ENCODE data around the gene KCNC1.

KCNC1 gene

GRCh38 chr11:17778956-17779860 is 44.6 kb downstream of the KCNC1 start:
- no peak overlapping the region for H3K9ac ChIP-seq (ENCODE audit: low read depth in 1 of 2, low read length in 2 of 2)
- H3K9me3 ChIP-seq (ENCODE audit: control insufficient read depth in 2 of 2, low read length in 2 of 2) = no peaks in the 10 kb centered on the region
- H3K4me1 ChIP-seq (ENCODE audit: control insufficient read depth in 2 of 2, insufficient read depth in 2 of 2, low read length in 2 of 2) = no peaks in the 10 kb centered on the region
- no peak overlapping the region for H3K27ac ChIP-seq (ENCODE audit: low read depth in 2 of 2, low read length in 2 of 2)
- no peak overlapping the region for H3K4me3 ChIP-seq (ENCODE audit: low read length in 2 of 2)
- no peaks in the 10 kb centered on the region for H3K36me3 ChIP-seq (ENCODE audit: control insufficient read depth in 2 of 2, insufficient read depth in 2 of 2, low read length in 2 of 2)
- H3K27me3 ChIP-seq (ENCODE audit: control insufficient read depth in 2 of 2, insufficient read depth in 2 of 2, low read length in 2 of 2) = no peaks in the 10 kb centered on the region

- H3K9me3 ChIP-seq (ENCODE audit: control insufficient read depth in 2 of 2, low read length in 2 of 2) = no peaks in the 10 kb centered on the region
- no peak overlapping the region for H3K4me3 ChIP-seq (ENCODE audit: low read length in 2 of 2)
- no peaks in the 10 kb centered on the region for H3K36me3 ChIP-seq (ENCODE audit: control insufficient read depth in 2 of 2, insufficient read depth in 2 of 2, low read length in 2 of 2)
- no peaks in the 10 kb centered on the region for H3K4me1 ChIP-seq (ENCODE audit: control insufficient read depth in 2 of 2, insufficient read depth in 2 of 2, low read length in 2 of 2)
- no peak overlapping the region for H3K9ac ChIP-seq (ENCODE audit: low read depth in 1 of 2, low read length in 2 of 2)
- H3K27me3 ChIP-seq (ENCODE audit: control insufficient read depth in 2 of 2, insufficient read depth in 2 of 2, low read length in 2 of 2) = no peaks in the 10 kb centered on the region
- no peak overlapping the region for H3K27ac ChIP-seq (ENCODE audit: low read depth in 2 of 2, low read length in 2 of 2)
These were observed 45.4 kb downstream of the KCNC1 start for GRCh38 chr11:17779861-17780594.

GRCh38 chr11:17780668-17781067 is 46.1 kb downstream of the KCNC1 start:
- Histone ChIP-seq H3K4me3 (ENCODE audit: low read length in 2 of 2) (no peak overlapping the region), H3K27me3 (ENCODE audit: control insufficient read depth in 2 of 2, insufficient read depth in 2 of 2, low read length in 2 of 2) (no peaks in the 10 kb centered on the region), H3K36me3 (ENCODE audit: control insufficient read depth in 2 of 2, insufficient read depth in 2 of 2, low read length in 2 of 2) (no peaks in the 10 kb centered on the region)

GRCh38 chr11:17781221-17781620 is 46.6 kb downstream of the KCNC1 start:
- Histone ChIP-seq H3K9ac (ENCODE audit: low read depth in 1 of 2, low read length in 2 of 2) (no peak overlapping the region), H3K4me1 (ENCODE audit: control insufficient read depth in 2 of 2, insufficient read depth in 2 of 2, low read length in 2 of 2) (no peaks in the 10 kb centered on the region), H3K4me3 (ENCODE audit: low read length in 2 of 2) (no peak overlapping the region), H3K9me3 (ENCODE audit: control insufficient read depth in 2 of 2, low read length in 2 of 2) (no peaks in the 10 kb centered on the region), H3K27ac (ENCODE audit: low read depth in 2 of 2, low read length in 2 of 2) (no peak overlapping the region), H3K27me3 (ENCODE audit: control insufficient read depth in 2 of 2, insufficient read depth in 2 of 2, low read length in 2 of 2) (no peaks in the 10 kb centered on the region), H3K36me3 (ENCODE audit: control insufficient read depth in 2 of 2, insufficient read depth in 2 of 2, low read length in 2 of 2) (no peaks in the 10 kb centered on the region)

More at GRCh38 chr11:17780668-17781067, 46.1 kb downstream of the KCNC1 start:
- Histone ChIP-seq H3K4me1 (ENCODE audit: control insufficient read depth in 2 of 2, insufficient read depth in 2 of 2, low read length in 2 of 2) (no peaks in the 10 kb centered on the region), H3K27ac (ENCODE audit: low read depth in 2 of 2, low read length in 2 of 2) (no peak overlapping the region), H3K9me3 (ENCODE audit: control insufficient read depth in 2 of 2, low read length in 2 of 2) (no peaks in the 10 kb centered on the region), H3K9ac (ENCODE audit: low read depth in 1 of 2, low read length in 2 of 2) (no peak overlapping the region)

- no peaks in the 10 kb centered on the region for H3K4me1 ChIP-seq (ENCODE audit: control insufficient read depth in 2 of 2, insufficient read depth in 2 of 2, low read length in 2 of 2)
- no peak overlapping the region for H3K9ac ChIP-seq (ENCODE audit: low read depth in 1 of 2, low read length in 2 of 2)
- H3K27ac ChIP-seq (ENCODE audit: low read depth in 2 of 2, low read length in 2 of 2) = no peak overlapping the region
- no peaks in the 10 kb centered on the region for H3K9me3 ChIP-seq (ENCODE audit: control insufficient read depth in 2 of 2, low read length in 2 of 2)
- H3K36me3 ChIP-seq (ENCODE audit: control insufficient read depth in 2 of 2, insufficient read depth in 2 of 2, low read length in 2 of 2) = no peaks in the 10 kb centered on the region
- no peaks in the 10 kb centered on the region for H3K27me3 ChIP-seq (ENCODE audit: control insufficient read depth in 2 of 2, insufficient read depth in 2 of 2, low read length in 2 of 2)
- H3K4me3 ChIP-seq (ENCODE audit: low read length in 2 of 2) = no peak overlapping the region
These were observed 47.0 kb downstream of the KCNC1 start for GRCh38 chr11:17781626-17782025.

- peaks cover 0 to 1% of the 10 kb centered on the region in 2 donors for H3K36me3 ChIP-seq (ENCODE audit: control insufficient read depth in 2 of 2, insufficient read depth in 2 of 2, low read length in 2 of 2)
- no peak overlapping the region for H3K9ac ChIP-seq (ENCODE audit: low read depth in 1 of 2, low read length in 2 of 2)
These were observed 47.6 kb downstream of the KCNC1 start for GRCh38 chr11:17782145-17782544.

GRCh38 chr11:17782603-17783337 is 48.2 kb downstream of the KCNC1 start:
- no peaks in the 10 kb centered on the region for H3K9me3 ChIP-seq (ENCODE audit: control insufficient read depth in 2 of 2, low read length in 2 of 2)
- no peak overlapping the region for H3K4me3 ChIP-seq (ENCODE audit: low read length in 2 of 2)
- no peak overlapping the region for H3K9ac ChIP-seq (ENCODE audit: low read depth in 1 of 2, low read length in 2 of 2)
- H3K27ac ChIP-seq (ENCODE audit: low read depth in 2 of 2, low read length in 2 of 2) = no peak overlapping the region
- H3K27me3 ChIP-seq (ENCODE audit: control insufficient read depth in 2 of 2, insufficient read depth in 2 of 2, low read length in 2 of 2) = no peaks in the 10 kb centered on the region
- peaks cover 0 to 4% of the 10 kb centered on the region in 2 donors for H3K36me3 ChIP-seq (ENCODE audit: control insufficient read depth in 2 of 2, insufficient read depth in 2 of 2, low read length in 2 of 2)
- H3K4me1 ChIP-seq (ENCODE audit: control insufficient read depth in 2 of 2, insufficient read depth in 2 of 2, low read length in 2 of 2) = no peaks in the 10 kb centered on the region

More at GRCh38 chr11:17782145-17782544, 47.6 kb downstream of the KCNC1 start:
- H3K4me1 ChIP-seq (ENCODE audit: control insufficient read depth in 2 of 2, insufficient read depth in 2 of 2, low read length in 2 of 2) = no peaks in the 10 kb centered on the region
- H3K9me3 ChIP-seq (ENCODE audit: control insufficient read depth in 2 of 2, low read length in 2 of 2) = no peaks in the 10 kb centered on the region
- H3K27me3 ChIP-seq (ENCODE audit: control insufficient read depth in 2 of 2, insufficient read depth in 2 of 2, low read length in 2 of 2) = no peaks in the 10 kb centered on the region
- no peak overlapping the region for H3K4me3 ChIP-seq (ENCODE audit: low read length in 2 of 2)
- no peak overlapping the region for H3K27ac ChIP-seq (ENCODE audit: low read depth in 2 of 2, low read length in 2 of 2)

- H3K4me3 ChIP-seq (ENCODE audit: low read length in 2 of 2) = no peak overlapping the region
- H3K27ac ChIP-seq (ENCODE audit: low read depth in 2 of 2, low read length in 2 of 2) = no peak overlapping the region
- H3K4me1 ChIP-seq (ENCODE audit: control insufficient read depth in 2 of 2, insufficient read depth in 2 of 2, low read length in 2 of 2) = no peaks in the 10 kb centered on the region
- H3K9me3 ChIP-seq (ENCODE audit: control insufficient read depth in 2 of 2, low read length in 2 of 2) = no peaks in the 10 kb centered on the region
- no peak overlapping the region for H3K9ac ChIP-seq (ENCODE audit: low read depth in 1 of 2, low read length in 2 of 2)
- H3K36me3 ChIP-seq (ENCODE audit: control insufficient read depth in 2 of 2, insufficient read depth in 2 of 2, low read length in 2 of 2) = peaks cover 0 to 4% of the 10 kb centered on the region in 2 donors
- H3K27me3 ChIP-seq (ENCODE audit: control insufficient read depth in 2 of 2, insufficient read depth in 2 of 2, low read length in 2 of 2) = no peaks in the 10 kb centered on the region
These were observed 49.3 kb downstream of the KCNC1 start for GRCh38 chr11:17783878-17784277.

GRCh38 chr11:17786824-17787525 is 52.4 kb downstream of the KCNC1 start:
- Histone ChIP-seq H3K9me3 (ENCODE audit: control insufficient read depth in 2 of 2, low read length in 2 of 2) (no peaks in the 10 kb centered on the region), H3K27ac (ENCODE audit: low read depth in 2 of 2, low read length in 2 of 2) (no peak overlapping the region), H3K4me3 (ENCODE audit: low read length in 2 of 2) (no peak overlapping the region), H3K27me3 (ENCODE audit: control insufficient read depth in 2 of 2, insufficient read depth in 2 of 2, low read length in 2 of 2) (no peaks in the 10 kb centered on the region), H3K36me3 (ENCODE audit: control insufficient read depth in 2 of 2, insufficient read depth in 2 of 2, low read length in 2 of 2) (peaks cover 0 to 4% of the 10 kb centered on the region in 2 donors), H3K9ac (ENCODE audit: low read depth in 1 of 2, low read length in 2 of 2) (no peak overlapping the region), H3K4me1 (ENCODE audit: control insufficient read depth in 2 of 2, insufficient read depth in 2 of 2, low read length in 2 of 2) (no peaks in the 10 kb centered on the region)

Measured in mucosa of rectum (tissue), 2 donors.